Thyroid gland (tissue), 4 donors: ENCODE measurements around the gene HSPB6. TPM values are rescaled to one million over a fixed set of nuclear protein-coding genes. Genes with fewer than 3 reads are reported as not detected.
A peak's percentile ranks its signal among the peaks of the same experiment; 100 is the strongest.

ENCODE experiments used
- DNase-seq, 2 donors: peaks; one replicate each; pipeline ENCODE4 v3.0.0-alpha.2; 2019
- H3K27ac ChIP-seq, 3 donors: fragments of 200-600 bp; sonication (generic); 1 replicate in 2 of 3; 2 replicates in 1 of 3; pipeline ENCODE4 v1.5.1; 2016 to 2019; ENCODE audit warnings: mild to moderate bottlenecking in 1 of 3, moderate library complexity in 1 of 3
- H3K27me3 ChIP-seq: fragments of 200-600 bp; sonication (generic); one replicate; pipeline ENCODE4 v1.5.1; 2019
- H3K36me3 ChIP-seq, 2 donors: fragments of 200-600 bp; sonication (generic); one replicate each; pipeline ENCODE4 v1.5.1; 2016 to 2019
- H3K4me1 ChIP-seq, 2 donors: fragments of 200-600 bp; sonication (generic); one replicate each; pipeline ENCODE4 v1.5.1; 2017 to 2019
- H3K4me3 ChIP-seq, 3 donors: fragments of 200-600 bp; sonication (generic); replicated peaks in 1 of 3; 1 replicate in 2 of 3; 2 replicates in 1 of 3; pipeline ENCODE4 v1.5.1; 2016; ENCODE audit warnings: mild to moderate bottlenecking in 1 of 3
- H3K9me3 ChIP-seq: fragments of 200-600 bp; sonication (generic); one replicate; pipeline ENCODE4 v1.5.1; 2017
- POLR2A ChIP-seq, 2 donors: fragments of 450-650 bp; IDR thresholded peaks; one replicate each; pipeline ENCODE4 v1.6.1; 2017; ENCODE audit warnings: antibody characterized with exemption in 2 of 2, mild to moderate bottlenecking in 2 of 2, moderate library complexity in 1 of 2
- WGBS, 2 donors: methylation state at CpG; one replicate each; pipeline ENCODE4 v1.1.5; 2017; 5-methylcytosine and 5-hydroxymethylcytosine counted together
- intact Hi-C: fragments of 100-400 bp; cut with DNase I; formaldehyde crosslinking; loops from one replicate; pipeline ENCODE4 v1.15.1; 2023
- total RNA-seq, 4 donors: library from RNA; depleted of rRNA; stranded (reverse); fragments of >200 nt; gene quantifications; one replicate each; pipeline ENCODE4 v1.2.3, GENCODE V29; 2016
- TF ChIP-seq, protein P1 (sequence below), 6 experiments: fragments of 200-600 bp in 3 of 6; fragments of 450-650 bp in 3 of 6; sonication (generic) in 3 of 6; IDR thresholded peaks; one replicate each; pipeline ENCODE4 v1.5.1; 2016 to 2019; ENCODE audit warnings: antibody characterized with exemption in 6 of 6, mild to moderate bottlenecking in 2 of 6, inconsistent platforms in 1 of 6, moderate library complexity in 1 of 6

HSPB6 gene, protein sequence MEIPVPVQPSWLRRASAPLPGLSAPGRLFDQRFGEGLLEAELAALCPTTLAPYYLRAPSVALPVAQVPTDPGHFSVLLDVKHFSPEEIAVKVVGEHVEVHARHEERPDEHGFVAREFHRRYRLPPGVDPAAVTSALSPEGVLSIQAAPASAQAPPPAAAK
- 10 to 100 TPM; 17.3 to 31.8 (median 23.1) TPM for total RNA-seq

DNA sequence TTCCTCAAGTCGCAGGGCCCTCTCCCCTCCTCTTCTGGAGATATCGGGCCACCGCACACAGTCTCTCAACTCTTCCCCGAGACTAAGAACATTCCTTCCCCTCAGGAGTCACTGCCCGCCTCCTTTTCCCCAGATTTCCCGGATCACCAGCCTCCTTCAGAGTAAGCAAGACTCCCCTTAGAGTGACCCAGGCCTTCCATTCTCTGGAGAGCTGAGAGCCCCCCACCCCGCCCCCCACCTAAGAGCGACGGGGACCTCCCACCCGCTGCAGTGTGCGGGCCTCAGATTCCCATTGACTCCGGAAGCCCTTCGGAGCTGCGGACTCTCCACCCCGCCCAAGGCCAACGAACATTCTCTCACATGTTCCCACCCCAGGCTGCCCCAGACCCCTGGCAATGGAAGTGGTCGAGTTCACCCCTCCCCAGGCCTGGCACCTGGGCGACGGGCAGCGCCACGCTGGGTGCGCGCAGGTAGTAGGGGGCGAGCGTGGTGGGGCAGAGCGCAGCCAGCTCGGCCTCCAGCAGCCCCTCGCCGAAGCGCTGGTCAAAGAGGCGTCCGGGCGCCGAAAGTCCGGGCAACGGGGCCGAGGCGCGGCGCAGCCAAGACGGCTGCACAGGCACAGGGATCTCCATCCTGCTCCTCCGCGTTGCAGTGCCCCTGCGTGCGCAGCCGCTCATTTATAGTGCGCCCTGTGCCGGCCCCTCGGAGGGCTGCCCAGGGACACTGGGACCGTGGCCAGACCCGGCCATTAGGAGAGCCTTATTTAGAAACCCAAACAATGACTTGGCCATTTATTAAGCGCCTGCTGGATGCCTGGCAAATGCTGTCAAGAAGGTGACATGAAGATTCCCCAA is at the start of gene HSPB6:
TSS of gene HSPB6 (minus strand) at position 653 of the 854 bp plus-strand sequence. CDS start at position 632, 21 bp downstream.
- H3K4me3 ChIP-seq, result peak within 1 kb of the TSS in 1 of 3 donors; percentile 89
- peaks cover 13 to 20% of the 10 kb centered on the region in 2 donors for H3K4me1 ChIP-seq
- no peaks in the 10 kb centered on the region for H3K9me3 ChIP-seq
- TF ChIP-seq, protein P1, sequence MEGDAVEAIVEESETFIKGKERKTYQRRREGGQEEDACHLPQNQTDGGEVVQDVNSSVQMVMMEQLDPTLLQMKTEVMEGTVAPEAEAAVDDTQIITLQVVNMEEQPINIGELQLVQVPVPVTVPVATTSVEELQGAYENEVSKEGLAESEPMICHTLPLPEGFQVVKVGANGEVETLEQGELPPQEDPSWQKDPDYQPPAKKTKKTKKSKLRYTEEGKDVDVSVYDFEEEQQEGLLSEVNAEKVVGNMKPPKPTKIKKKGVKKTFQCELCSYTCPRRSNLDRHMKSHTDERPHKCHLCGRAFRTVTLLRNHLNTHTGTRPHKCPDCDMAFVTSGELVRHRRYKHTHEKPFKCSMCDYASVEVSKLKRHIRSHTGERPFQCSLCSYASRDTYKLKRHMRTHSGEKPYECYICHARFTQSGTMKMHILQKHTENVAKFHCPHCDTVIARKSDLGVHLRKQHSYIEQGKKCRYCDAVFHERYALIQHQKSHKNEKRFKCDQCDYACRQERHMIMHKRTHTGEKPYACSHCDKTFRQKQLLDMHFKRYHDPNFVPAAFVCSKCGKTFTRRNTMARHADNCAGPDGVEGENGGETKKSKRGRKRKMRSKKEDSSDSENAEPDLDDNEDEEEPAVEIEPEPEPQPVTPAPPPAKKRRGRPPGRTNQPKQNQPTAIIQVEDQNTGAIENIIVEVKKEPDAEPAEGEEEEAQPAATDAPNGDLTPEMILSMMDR (IDR thresholded peaks at IDR 0.05), result no peak
- no peak for TF ChIP-seq POLR2A (IDR thresholded peaks at IDR 0.05)
- H3K36me3 ChIP-seq, result peaks cover 18 to 21% of the 10 kb centered on the region in 2 donors
- 9 to 12% methylated on average over 27 to 44 of the region's 52 CpGs for WGBS, 2 donors
- H3K27ac ChIP-seq, result peak within 1 kb of the TSS; percentile 79 to 96 (median 82)
- H3K27me3 ChIP-seq, result no peaks in the 10 kb centered on the region
- DNase-seq, result peak in 1 of 2 donors; percentile 12
- intact Hi-C loops, result loop anchor here (10.0 kb wide), 1 partner anchor 178 kb away; the partner anchor contains the start of gene LRFN3

DNA sequence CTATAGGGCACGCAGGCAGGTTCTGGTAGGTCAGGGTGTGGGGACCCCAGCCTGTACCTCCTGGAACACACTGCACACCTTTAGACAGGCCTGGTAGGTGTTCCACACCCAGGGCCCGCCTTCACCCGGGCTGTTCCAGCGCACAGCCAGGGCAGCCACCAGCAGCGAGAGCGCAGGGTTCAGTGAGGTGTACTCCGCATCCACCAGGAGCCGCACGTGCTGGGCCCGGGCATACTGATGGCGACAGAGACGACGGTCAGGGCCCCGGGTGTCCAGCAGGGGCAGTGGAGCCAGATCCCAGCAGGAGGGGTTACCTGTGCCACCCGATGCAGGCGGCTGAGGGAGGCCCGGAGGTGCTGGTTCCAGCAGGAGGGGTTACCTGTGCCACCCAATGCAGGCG is 49.8 kb upstream of the HSPB6 start:
- no peak for DNase-seq
- intact Hi-C loops, result no loop called here
- Histone ChIP-seq H3K27ac (no peak overlapping the region), H3K36me3 (no peaks in the 10 kb centered on the region), H3K9me3 (no peaks in the 10 kb centered on the region), H3K4me1 (no peaks in the 10 kb centered on the region), H3K27me3 (no peaks in the 10 kb centered on the region), H3K4me3 (no peak overlapping the region)
- no peak for TF ChIP-seq POLR2A (IDR thresholded peaks at IDR 0.05)
- TF ChIP-seq, protein P1 (IDR thresholded peaks at IDR 0.05), result no peak
- WGBS, 2 donors, result 80 to 85% methylated on average over 2 to 16 of the region's 18 CpGs

DNA sequence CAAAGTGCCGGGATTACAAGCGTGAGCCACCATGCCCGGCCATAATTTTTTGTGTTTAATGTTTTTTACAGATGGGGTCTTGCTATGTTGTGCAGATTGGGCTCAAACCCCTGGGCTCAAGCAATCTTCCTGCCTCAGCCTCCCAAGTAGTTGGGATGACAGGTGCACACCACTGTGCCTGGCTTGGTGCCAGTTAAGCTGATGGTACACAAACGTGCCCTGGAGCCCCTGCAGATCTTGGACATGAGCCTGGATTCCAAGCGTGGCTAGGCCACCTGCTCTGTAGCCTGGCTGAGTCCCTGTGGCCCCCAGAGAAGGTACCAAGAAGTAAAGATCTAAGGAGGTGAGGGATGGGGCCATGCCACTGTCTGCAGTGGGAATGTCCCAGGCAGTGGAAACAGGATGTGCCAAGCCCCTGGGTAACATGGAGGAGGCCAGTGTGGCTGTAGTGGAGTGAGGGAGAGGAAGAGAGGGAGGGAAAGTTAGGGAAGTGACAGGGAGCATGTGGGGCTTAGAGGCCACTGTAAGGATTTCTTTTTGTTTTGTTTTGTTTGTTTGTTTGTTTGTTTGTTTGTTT is 48.8 kb upstream of the HSPB6 start:
- Histone ChIP-seq H3K9me3 (no peaks in the 10 kb centered on the region), H3K27me3 (no peaks in the 10 kb centered on the region), H3K4me3 (no peak overlapping the region), H3K27ac (no peak overlapping the region), H3K36me3 (no peaks in the 10 kb centered on the region), H3K4me1 (no peaks in the 10 kb centered on the region)
- DNase-seq, result no peak
- TF ChIP-seq, protein P1 (IDR thresholded peaks at IDR 0.05), result no peak
- no peak for TF ChIP-seq POLR2A (IDR thresholded peaks at IDR 0.05)
- intact Hi-C loops, result no loop called here
- 70 to 73% methylated on average over 5 of the region's 5 CpGs for WGBS, 2 donors

DNA sequence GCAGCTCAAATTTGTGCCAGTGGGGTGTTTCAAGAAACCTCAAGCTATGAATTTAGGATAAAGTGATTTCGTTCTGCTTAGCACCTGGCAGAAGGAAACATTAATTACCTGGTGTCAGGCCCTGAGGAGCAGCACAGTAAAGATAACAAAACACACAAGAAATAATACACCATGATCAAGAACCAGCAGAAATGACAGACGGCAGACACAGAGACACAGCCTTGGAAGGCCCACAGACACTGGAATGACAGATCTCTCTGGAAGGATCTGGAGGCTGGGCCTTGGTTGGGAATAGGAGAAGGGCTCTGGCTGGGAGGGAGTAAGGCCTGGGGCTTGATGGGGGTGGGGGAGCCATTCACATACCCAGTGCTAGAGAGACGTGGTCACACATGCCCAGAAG is 45.0 kb upstream of the HSPB6 start:
- H3K27ac ChIP-seq, result no peak overlapping the region
- H3K4me1 ChIP-seq, result no peaks in the 10 kb centered on the region
- H3K36me3 ChIP-seq, result no peaks in the 10 kb centered on the region
- H3K4me3 ChIP-seq, result no peak overlapping the region
- WGBS, 2 donors, result 70 to 75% methylated on average over 3 of the region's 3 CpGs
- no peak for DNase-seq
- no peak for TF ChIP-seq POLR2A (IDR thresholded peaks at IDR 0.05)
- TF ChIP-seq, protein P1 (IDR thresholded peaks at IDR 0.05), result no peak
- H3K27me3 ChIP-seq, result peaks cover 6% of the 10 kb centered on the region
- no peaks in the 10 kb centered on the region for H3K9me3 ChIP-seq
- intact Hi-C loops, result no loop called here
